Adrenal gland (tissue), 5 donors: ENCODE measurements around the gene SHISA8.

Source experiments
- POLR2A ChIP-seq, 2 donors: fragments of 450-650 bp; IDR thresholded peaks; one replicate each; pipeline ENCODE4 v1.6.1; 2017; ENCODE audit warnings: antibody characterized with exemption in 2 of 2, mild to moderate bottlenecking in 2 of 2, moderate library complexity in 1 of 2
- TF ChIP-seq, protein P1 (sequence below), 6 experiments: fragments of 450-650 bp in 4 of 6; fragments of 200-600 bp in 2 of 6; sonication (generic) in 1 of 6; IDR thresholded peaks; 1 replicate in 5 of 6; 2 replicates in 1 of 6; pipeline versions ENCODE4 v1.5.1 to v1.8.0; 2016 to 2021; ENCODE audit warnings: antibody characterized with exemption in 6 of 6, mild to moderate bottlenecking in 2 of 6, moderate library complexity in 1 of 6
- donor health status: DM: no; HTN: no; CAD: no.

DNA sequence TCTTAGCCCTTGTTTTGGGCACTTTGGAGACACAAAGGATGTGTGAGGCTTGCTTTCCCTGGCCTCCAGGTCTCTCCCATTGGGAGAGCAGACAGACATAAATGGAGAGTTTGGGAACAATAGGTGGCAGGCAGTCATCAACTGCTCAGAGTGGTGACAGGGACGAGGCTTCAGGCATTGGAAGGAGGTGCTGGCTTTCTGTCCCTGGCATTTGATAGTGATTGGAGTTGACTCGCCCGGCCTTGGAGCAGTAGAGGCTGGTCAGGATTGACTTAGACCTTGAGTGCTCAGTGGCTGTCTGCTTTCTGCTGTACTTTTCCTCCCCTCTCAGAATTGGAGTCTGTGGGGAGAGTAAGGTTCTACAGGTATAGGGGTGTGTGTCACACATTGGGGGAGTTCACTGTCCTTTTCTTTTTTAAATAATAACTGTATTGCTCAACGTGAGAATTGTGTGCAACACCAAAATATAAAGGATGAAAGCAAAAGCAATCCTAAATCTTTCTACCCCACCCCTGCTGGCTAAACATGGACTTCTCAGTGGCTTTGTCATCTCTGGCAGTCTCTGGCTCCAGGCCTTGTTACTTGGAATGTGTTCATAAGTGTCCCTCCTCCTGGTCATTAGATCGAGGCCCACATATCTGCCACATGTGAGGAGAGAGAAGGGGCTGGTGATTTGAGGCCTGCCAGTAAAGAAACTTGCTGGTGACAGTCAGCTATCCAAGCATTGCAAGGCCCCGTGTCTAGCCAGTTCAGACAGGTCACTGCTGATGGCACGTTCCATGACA lies 21.1 kb downstream of the SHISA8 start:
- TF ChIP-seq POLR2A (IDR thresholded peaks at IDR 0.05): peak in 1 of 2 donors; percentile 23
- TF ChIP-seq, protein P1, sequence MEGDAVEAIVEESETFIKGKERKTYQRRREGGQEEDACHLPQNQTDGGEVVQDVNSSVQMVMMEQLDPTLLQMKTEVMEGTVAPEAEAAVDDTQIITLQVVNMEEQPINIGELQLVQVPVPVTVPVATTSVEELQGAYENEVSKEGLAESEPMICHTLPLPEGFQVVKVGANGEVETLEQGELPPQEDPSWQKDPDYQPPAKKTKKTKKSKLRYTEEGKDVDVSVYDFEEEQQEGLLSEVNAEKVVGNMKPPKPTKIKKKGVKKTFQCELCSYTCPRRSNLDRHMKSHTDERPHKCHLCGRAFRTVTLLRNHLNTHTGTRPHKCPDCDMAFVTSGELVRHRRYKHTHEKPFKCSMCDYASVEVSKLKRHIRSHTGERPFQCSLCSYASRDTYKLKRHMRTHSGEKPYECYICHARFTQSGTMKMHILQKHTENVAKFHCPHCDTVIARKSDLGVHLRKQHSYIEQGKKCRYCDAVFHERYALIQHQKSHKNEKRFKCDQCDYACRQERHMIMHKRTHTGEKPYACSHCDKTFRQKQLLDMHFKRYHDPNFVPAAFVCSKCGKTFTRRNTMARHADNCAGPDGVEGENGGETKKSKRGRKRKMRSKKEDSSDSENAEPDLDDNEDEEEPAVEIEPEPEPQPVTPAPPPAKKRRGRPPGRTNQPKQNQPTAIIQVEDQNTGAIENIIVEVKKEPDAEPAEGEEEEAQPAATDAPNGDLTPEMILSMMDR (IDR thresholded peaks at IDR 0.05): peak in 3 of 6 experiments; percentile 19 to 30 (median 19)
